ENCODE measurements around the gene CALU.

DNA sequence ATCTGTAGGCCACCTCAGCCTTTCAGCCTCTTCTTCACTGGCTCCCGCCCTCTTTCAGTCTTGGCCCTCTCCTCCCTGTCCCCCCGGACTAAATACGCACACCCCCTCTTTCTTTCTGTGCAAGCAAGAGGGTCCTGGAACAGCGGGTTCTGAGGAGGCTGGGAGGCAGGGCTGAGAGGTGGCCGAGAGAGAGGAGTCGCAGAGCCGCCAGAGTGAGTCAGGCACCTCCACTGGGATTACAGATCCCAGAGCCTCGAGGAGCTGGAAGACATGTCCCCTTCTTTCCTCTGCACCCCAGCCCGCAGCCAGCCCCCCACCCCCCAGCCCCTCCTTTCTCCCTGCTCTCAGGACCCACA lies 52.8 kb downstream of the CALU start:
- TF ChIP-seq, protein P1, sequence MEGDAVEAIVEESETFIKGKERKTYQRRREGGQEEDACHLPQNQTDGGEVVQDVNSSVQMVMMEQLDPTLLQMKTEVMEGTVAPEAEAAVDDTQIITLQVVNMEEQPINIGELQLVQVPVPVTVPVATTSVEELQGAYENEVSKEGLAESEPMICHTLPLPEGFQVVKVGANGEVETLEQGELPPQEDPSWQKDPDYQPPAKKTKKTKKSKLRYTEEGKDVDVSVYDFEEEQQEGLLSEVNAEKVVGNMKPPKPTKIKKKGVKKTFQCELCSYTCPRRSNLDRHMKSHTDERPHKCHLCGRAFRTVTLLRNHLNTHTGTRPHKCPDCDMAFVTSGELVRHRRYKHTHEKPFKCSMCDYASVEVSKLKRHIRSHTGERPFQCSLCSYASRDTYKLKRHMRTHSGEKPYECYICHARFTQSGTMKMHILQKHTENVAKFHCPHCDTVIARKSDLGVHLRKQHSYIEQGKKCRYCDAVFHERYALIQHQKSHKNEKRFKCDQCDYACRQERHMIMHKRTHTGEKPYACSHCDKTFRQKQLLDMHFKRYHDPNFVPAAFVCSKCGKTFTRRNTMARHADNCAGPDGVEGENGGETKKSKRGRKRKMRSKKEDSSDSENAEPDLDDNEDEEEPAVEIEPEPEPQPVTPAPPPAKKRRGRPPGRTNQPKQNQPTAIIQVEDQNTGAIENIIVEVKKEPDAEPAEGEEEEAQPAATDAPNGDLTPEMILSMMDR (IDR thresholded peaks at IDR 0.05; ENCODE audit: low read depth, low read length): no peak
- TF ChIP-seq POLR2A (IDR thresholded peaks at IDR 0.05; ENCODE audit: extremely low read depth, insufficient read length): no peak
- TF ChIP-seq MYC (IDR thresholded peaks at IDR 0.05; ENCODE audit: low read depth, low read length): no peak
- TF ChIP-seq, protein P2, sequence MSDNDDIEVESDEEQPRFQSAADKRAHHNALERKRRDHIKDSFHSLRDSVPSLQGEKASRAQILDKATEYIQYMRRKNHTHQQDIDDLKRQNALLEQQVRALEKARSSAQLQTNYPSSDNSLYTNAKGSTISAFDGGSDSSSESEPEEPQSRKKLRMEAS (IDR thresholded peaks at IDR 0.05; ENCODE audit: low read depth, low read length): no peak
